ENCODE results near the gene SYN1. TPM values are rescaled to one million over a fixed set of nuclear protein-coding genes. Genes with fewer than 3 reads are reported as not detected.

The SYN1 gene
- total RNA-seq, 4 donors from 2014 or later: 0.27 TPM; not detected in 2

DNA sequence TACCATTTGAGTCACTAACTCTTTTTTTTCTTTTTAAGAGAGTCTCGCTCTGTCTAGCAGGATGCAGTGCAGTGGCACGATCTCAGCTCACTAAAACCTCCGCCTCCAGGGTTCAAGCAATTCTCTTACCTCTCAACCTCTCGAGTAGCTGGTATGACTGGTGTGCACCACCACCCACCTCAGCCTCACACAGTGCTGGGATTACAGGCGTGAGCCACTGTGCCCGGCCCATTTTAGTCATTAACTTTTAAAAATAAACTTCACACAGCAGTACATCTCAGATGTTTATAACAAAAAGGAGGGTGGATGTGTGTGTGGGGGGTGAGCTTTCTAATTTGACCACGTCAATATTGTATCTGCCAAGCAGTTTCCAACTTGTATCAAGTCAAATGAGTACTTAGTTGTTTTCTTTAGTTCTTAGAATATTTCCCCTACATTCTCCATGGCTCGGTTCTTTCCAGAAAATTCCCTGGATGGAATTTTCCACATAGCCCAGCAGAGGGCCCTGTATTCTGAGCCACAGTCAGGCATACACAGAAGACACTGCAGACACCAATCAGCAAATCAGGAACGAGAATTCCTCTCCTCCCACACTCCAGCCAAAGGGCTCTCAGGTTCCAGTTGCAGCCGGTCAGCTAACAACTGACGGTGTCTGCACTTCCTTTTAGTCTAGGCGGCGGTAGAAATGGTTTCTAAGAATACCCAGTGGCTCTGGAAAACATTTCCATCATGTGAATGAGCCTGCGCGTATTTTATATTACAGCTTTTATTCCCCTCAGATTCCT lies 78.7 kb downstream of the SYN1 start:
- no peaks in the 10 kb centered on the region for H3K9me3 ChIP-seq
- peak overlapping the region; percentile 78 to 94 (median 82) for H3K27ac ChIP-seq
- ATAC-seq: peak; percentile 99
- no peak overlapping the region for H3K4me3 ChIP-seq
- no peak for TF ChIP-seq EP300 (IDR thresholded peaks at IDR 0.05)
- TF ChIP-seq POLR2AphosphoS5 (IDR thresholded peaks at IDR 0.05): peak; percentile 59
- TF ChIP-seq, protein P1, sequence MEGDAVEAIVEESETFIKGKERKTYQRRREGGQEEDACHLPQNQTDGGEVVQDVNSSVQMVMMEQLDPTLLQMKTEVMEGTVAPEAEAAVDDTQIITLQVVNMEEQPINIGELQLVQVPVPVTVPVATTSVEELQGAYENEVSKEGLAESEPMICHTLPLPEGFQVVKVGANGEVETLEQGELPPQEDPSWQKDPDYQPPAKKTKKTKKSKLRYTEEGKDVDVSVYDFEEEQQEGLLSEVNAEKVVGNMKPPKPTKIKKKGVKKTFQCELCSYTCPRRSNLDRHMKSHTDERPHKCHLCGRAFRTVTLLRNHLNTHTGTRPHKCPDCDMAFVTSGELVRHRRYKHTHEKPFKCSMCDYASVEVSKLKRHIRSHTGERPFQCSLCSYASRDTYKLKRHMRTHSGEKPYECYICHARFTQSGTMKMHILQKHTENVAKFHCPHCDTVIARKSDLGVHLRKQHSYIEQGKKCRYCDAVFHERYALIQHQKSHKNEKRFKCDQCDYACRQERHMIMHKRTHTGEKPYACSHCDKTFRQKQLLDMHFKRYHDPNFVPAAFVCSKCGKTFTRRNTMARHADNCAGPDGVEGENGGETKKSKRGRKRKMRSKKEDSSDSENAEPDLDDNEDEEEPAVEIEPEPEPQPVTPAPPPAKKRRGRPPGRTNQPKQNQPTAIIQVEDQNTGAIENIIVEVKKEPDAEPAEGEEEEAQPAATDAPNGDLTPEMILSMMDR (IDR thresholded peaks at IDR 0.05): peak; percentile 39 to 67 (median 62)
- no peaks in the 10 kb centered on the region for H3K36me3 ChIP-seq
- no peaks in the 10 kb centered on the region for H3K27me3 ChIP-seq
- 19 to 42% methylated on average over 9 to 14 of the region's 15 CpGs for WGBS, 2 donors (ENCODE audit: low coverage in 1 of 2)
- peaks cover 0 to 24% (median 3%) of the 10 kb centered on the region in 3 donors for H3K4me1 ChIP-seq

DNA sequence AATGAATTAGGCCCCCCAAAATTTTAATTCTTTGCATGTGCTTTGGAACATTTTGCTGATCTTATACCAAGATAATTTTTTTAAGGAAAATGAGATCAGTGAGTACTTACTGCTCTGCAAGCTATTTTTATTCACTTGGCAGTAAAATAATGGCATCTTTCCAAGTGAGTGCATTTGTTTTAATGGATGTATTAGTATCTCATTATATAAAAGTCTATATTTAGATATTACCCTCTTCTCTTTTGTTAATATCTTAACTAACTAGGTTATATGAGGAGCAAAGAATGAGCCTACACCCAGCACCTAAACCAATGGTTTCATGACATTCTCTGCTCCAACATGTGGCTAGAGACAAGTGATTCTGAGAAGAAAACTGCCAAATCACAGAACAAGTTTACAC lies 79.8 kb downstream of the SYN1 start:
- Histone ChIP-seq H3K27me3 (no peaks in the 10 kb centered on the region), H3K36me3 (no peaks in the 10 kb centered on the region), H3K4me1 (peaks cover 0 to 24% (median 3%) of the 10 kb centered on the region in 3 donors), H3K27ac (peak overlapping the region; percentile 75 to 94 (median 82)), H3K9me3 (no peaks in the 10 kb centered on the region), H3K4me3 (no peak overlapping the region)
- TF ChIP-seq POLR2AphosphoS5 (IDR thresholded peaks at IDR 0.05): no peak
- no peak for TF ChIP-seq EP300 (IDR thresholded peaks at IDR 0.05)
- no peak for TF ChIP-seq POLR2A (IDR thresholded peaks at IDR 0.05)
- TF ChIP-seq, protein P1 (IDR thresholded peaks at IDR 0.05): no peak
- ATAC-seq: no peak

DNA sequence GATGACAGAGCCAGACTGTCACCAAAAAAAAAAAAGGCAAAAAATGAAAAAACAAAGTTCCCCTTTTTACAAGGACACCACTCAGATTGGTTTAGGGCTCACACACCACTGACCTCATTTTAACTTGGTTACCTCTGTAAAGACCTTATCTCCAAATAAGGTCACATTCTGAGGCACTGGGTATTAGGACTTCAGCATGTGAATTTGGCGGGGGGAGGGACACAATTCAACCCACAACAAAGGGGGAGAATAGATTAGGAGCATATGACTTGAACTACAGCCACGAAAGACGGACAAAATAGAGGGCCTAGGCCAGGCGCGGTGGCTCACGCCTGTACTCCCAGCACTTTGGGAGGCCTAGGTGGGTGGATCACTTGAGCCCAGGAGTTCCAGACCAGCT lies 89.6 kb downstream of the SYN1 start:
- H3K27ac ChIP-seq: no peak overlapping the region
- H3K9me3 ChIP-seq: no peaks in the 10 kb centered on the region
- no peaks in the 10 kb centered on the region for H3K36me3 ChIP-seq
- no peak for ATAC-seq
- no peaks in the 10 kb centered on the region for H3K4me1 ChIP-seq
- H3K4me3 ChIP-seq: no peak overlapping the region
- WGBS, 2 donors (ENCODE audit: low coverage in 1 of 2): no CpG with 5 or more reads among the region's 6 CpGs
- TF ChIP-seq POLR2A (IDR thresholded peaks at IDR 0.05): no peak
- no peak for TF ChIP-seq POLR2AphosphoS5 (IDR thresholded peaks at IDR 0.05)
- TF ChIP-seq EP300 (IDR thresholded peaks at IDR 0.05): no peak
- TF ChIP-seq, protein P1 (IDR thresholded peaks at IDR 0.05): no peak
- no peaks in the 10 kb centered on the region for H3K27me3 ChIP-seq

DNA sequence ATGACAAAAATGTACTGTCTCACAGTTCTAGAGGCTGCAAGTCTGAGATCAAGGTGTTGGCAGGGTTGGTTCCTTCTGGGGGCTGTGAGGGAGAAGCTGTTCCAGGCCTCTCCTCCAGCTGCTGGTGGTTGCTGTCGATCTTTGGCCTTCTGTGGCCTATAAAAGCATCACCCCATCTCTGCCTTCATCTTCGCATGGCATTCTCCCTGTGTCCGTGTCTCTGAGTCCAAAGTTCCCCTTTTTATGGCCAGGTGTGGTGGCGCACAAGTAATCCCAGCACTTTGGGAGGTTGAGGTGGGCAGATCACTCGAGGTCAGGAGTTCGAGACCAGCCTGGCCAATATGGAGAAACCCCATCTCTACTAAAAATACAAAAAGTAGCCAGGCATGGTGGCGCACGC lies 90.1 kb downstream of the SYN1 start:
- ATAC-seq: no peak
- H3K9me3 ChIP-seq: no peaks in the 10 kb centered on the region
- H3K36me3 ChIP-seq: no peaks in the 10 kb centered on the region
- TF ChIP-seq POLR2AphosphoS5 (IDR thresholded peaks at IDR 0.05): no peak
- H3K4me1 ChIP-seq: no peaks in the 10 kb centered on the region
- no peak overlapping the region for H3K4me3 ChIP-seq
- no peak overlapping the region for H3K27ac ChIP-seq
- H3K27me3 ChIP-seq: no peaks in the 10 kb centered on the region
- no CpG with 5 or more reads among the region's 8 CpGs for WGBS, 2 donors (ENCODE audit: low coverage in 1 of 2)

DNA sequence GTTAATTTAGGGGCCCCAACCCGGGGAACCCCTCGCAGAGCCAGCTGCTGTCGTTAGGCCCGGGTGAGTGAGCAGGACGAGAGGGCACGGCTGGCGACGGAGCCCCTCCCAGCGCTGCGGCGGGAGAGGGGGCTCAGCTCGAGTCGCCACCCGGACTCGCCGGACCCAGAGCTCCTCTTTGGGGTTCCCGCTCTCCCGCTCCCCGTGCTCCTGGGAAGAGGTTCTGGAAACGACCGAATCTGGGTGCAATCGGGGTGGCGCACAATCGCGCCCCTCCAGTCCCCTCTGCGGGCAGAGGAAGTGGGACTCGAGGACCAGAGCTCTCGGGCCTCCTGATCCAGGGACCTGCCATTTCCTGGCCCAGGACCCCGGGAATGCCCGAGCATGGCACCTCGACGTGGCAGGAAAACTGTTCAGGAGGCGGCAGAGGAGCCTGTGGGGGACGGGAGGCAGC lies 95.9 kb downstream of the SYN1 start:
- peak; percentile 34 for ATAC-seq
- Histone ChIP-seq H3K27ac (peak overlapping the region in 1 of 4 donors; percentile 56), H3K27me3 (no peaks in the 10 kb centered on the region), H3K4me1 (peaks cover 0 to 6% (median 0%) of the 10 kb centered on the region in 3 donors), H3K9me3 (no peaks in the 10 kb centered on the region), H3K4me3 (peak overlapping the region; percentile 46 to 57), H3K36me3 (no peaks in the 10 kb centered on the region)
- WGBS, 2 donors (ENCODE audit: low coverage in 1 of 2): 40% methylated on average over 1 of the region's 34 CpGs; no CpG with 5 or more reads in 1 of the 2 donors
- TF ChIP-seq, protein P1 (IDR thresholded peaks at IDR 0.05): peak in 1 of 4 experiments; percentile 4
- TF ChIP-seq EP300 (IDR thresholded peaks at IDR 0.05): no peak
